HG02852 (cell line): ENCODE measurements around the gene OBSCN.

ENCODE experiments used
- ATAC-seq: cut with Tn5 transposase; IDR thresholded peaks from one replicate; pipeline ENCODE4 v1.9.1; 2021; ENCODE audit warnings: mild to moderate bottlenecking, moderate library complexity; ENCODE audit not compliant: unreplicated experiment

OBSCN gene

DNA sequence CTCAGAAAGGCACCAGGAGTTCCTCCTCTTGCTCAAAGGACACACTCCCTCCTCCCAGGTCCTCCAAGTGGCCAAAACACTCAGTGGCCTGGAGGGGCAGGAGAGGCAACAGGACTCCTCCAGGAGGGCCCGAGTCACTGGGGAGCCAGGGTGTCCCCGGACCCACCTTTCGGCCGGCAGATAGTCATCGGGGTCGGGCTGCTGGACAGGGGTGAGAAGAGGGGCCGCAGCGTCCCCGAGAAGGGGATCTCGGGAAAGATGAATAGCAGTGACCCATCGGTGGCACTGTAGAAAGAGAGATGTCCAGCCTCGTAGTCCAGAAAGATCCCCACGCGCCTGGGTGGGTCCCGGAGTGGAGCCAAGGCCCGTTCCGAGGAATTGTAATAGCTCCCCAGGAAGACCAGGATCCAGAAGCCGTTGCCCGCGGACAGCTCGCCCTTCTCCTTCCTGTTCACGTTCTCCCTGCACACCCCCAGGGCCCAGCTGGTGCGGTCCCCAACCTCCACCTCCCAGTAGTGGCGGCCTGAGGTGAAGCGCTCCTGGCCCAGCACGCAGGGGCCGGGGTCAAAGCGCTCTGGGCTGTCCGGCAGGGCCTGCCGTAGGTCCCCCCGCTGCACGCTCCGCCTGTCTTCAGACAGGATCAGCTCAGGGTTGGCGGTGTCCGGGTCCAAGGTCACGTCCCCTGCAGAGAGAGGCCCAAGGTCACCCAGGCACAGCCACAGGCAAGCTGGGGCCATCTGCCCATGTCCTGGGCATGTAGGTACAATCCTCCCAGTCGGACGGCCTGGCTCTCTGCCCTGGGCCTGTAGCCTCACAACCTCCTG, 186.9 kb downstream of the OBSCN start:
- ATAC-seq = no peak

DNA sequence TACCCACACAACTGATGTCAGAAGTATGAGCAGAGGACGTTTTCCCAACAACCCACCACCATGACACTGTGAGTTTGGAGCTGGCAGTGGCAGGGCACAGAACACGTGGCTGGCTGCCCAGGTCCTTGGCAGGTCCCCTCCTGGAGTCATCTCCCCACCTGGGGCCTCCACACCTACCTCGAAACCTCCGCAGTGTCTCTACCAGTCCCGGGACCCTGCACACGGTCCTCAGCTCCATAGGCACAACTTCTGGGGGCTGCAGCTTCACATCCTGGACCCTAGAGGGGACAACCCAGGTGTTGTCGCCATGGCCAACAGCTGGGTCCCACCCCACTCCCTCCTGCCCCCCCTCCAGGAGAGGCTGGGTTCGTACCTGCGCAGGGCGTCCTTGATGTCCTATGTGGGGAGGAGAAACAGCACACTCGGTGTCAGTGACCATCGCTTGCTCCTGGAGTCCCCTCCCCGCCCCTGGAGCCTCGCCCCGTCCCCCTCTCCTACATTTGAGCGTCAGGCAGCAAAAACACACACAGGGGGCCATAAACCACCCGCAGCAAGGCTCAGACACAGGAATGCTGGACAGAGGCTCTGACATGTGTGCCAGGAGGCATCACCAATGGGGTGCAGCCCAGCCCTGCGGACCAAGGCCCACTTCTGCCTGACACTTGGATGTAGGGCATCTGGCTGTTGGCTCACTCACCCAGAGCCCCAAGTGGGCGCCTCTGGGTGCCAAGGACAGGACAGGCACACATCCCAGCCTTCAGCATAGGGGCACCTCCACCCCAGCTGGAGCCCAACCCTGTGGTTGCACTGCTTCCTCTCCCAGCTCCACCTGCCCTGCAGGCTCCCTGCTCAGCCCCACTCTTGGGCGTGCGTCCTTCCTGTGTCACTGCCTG, 189.2 kb downstream of the OBSCN start:
- ATAC-seq = no peak

- ATAC-seq = no peak
Observed at GRCh38 chr1:228397966-228398365, 190.1 kb downstream of the OBSCN start.

DNA sequence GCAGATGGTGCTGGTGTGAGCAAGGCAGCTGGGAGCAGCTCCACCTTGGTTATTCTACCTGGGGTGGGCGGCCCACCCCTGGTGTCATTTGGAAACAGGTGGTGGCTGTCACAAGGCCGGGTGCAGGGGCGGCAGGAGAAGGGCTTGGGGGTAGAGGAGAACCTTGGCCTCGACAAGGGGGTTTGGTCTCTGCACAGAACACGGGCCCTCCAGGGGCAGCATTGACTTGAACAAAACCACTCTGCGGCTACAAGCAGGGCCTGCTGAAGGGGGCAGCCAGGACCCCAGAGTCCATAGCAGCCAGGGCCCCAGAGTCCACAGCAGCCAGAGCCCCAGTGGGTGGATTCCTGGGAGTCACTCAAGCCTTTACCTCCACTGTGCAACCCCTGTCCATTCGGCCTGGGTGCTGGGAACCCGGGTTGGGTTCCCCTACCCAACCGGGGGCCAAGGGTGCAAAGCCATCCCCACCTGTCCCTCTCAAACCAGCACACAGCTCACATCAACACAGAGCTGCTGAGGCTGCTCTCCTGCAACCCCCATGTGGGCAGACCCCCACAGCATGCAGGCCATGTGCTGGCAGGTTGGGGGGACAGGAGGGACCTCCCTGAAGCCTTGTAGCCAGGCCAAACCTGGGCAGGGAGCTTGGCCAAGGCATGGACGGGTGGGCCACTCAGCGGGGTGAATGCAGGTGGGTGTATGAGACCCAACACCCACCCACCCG, 191.1 kb downstream of the OBSCN start:
- ATAC-seq = no peak

DNA sequence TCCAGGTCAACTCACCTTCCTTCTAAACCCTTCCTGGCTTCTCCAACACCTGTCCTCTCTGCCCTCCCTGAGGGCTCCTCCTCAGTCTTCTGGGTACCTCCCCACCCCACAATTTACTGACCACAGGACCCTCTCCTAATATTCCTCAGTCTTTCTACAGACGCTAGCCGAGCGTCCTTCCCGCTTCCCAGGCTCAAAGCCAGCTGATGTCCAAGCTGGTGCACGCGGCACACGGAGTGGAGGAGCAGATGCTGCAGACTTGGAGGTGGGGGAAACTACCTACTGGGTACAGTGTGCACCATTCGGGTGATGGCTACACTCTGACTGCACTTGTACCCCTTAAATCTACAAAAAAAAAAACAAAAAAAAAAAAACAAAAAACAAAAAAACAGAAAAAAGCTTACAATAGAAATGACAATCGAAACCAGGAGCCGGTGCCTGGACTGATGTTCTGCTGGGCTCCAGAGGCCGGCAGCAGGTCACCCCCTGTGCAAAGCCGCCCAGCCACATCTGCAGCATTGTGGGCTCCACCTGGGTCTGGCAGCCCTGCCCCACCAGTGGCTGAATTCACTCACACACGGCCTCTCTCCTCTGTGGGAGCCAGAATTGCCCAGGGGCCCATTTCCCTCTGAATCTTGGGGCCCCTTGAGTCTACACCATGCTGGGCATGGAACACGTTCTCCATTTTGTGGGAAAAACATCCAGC, 191.8 kb downstream of the OBSCN start:
- ATAC-seq = no peak

GRCh38 chr1:228400237-228400651, 192.4 kb downstream of the OBSCN start:
- no peak for ATAC-seq

DNA sequence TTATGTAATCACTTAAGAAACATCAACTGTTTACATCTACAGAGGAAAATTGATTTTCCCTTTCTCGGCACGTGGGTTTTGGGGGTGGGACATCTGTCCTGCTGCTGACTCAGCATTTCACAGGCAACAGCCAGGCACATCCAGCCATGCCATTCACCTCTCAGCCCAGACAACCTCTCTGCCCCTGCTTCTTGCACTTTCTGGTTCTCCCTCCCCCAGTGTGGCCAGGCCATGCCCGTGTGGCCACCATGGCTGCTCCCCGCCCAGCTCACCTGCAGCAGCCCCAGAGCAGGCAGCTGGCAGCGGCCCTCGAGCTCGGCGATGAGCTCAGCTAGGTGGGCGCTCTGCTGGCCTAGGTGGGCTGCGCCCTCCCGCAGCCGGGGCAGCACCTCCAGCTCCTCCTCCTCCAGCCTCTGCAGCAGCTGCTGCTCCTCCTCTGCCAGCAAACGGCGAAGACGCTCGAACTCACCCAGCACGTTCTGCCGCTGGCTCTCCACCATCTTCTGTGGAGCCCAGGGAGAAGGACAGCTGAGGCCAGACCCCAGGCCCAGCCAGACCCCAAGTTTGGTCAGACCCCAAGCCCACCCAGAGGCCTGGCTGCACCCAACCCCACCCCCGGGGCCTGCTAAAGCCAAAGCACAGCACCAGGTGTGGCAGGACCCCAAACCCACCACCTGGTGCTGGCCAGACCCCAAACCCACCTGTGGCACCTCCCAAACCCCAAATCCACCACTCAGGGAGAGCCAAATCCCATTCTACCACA, 193.0 kb downstream of the OBSCN start:
- no peak for ATAC-seq

DNA sequence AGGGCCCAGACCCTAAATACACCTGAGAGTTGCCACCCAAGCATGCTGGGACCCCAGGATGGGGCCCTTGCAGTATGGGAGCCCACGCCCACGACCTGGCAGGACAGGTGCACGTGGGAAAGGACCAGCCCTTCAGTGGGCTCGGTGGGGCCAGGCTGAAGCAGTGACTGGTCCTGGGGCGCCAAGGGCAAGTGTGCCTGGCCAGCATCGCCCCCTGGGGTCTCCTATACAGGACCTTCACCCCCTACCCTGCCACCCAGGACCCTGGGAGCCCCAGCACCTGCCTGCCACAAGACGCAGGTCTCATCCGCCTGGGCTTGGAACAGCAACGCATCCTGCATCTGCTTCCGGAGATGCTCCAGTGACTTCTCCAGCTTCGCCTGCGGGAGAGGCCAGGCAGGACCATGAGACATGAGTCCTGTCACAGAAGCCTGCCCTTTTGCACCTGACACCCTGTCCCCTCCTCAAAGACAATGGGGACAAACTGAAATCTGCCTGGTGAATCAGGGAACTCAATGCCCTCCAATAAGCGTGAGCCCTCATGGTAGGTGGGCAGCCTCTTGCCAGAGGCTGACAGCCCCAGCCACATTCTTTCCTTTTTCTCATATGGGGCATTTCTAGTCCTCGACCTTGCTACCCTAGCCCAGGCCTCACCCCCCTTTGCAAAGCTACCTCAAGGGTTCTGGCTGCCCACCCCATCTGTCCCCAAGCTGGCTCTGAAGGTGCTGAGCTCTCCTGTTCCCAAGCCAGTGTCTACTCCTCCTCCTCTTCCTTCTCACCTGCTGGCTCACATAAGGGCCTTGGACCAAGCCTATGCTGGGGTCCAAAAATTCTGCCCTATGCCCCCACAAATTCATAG, 194.2 kb downstream of the OBSCN start:
- ATAC-seq = no peak

DNA sequence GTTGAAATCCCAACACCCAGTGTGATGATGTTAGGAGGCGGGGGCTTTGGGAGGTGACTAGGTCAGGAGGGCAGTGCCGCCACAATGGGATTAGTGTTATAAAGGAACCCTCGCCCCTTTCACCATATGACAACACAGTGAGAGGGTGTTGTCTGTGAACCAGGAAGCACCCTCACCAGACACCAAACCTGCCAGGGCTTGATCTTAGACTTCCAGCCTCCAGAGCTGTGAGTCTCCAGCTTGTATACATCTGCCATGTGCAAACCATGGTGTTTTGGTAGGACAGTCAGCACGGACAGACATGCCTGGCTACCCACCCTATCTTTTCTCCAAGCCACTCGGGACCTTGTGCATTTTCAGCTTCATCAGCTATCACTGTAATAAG, 194.8 kb downstream of the OBSCN start:
- ATAC-seq = no peak

DNA sequence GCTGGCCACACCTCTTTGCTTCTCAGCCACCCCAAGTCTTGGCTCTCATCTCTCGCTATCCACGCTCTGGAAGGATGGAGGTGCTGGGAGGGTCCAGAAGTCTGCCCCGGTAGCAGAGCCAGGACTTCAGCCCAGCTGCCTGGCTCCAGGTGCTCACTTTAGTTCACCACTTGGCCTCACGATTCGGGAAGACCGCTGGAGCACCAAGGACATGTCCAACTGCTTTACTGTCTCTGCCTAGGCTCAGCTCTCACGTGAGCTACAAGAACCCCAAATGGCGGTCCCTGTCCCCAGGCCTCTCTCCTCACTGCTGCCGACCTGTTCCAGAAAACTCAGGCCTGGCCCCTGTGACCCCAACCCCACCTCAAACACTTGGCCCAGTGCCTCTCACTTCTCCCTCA, 195.4 kb downstream of the OBSCN start:
- no peak for ATAC-seq

DNA sequence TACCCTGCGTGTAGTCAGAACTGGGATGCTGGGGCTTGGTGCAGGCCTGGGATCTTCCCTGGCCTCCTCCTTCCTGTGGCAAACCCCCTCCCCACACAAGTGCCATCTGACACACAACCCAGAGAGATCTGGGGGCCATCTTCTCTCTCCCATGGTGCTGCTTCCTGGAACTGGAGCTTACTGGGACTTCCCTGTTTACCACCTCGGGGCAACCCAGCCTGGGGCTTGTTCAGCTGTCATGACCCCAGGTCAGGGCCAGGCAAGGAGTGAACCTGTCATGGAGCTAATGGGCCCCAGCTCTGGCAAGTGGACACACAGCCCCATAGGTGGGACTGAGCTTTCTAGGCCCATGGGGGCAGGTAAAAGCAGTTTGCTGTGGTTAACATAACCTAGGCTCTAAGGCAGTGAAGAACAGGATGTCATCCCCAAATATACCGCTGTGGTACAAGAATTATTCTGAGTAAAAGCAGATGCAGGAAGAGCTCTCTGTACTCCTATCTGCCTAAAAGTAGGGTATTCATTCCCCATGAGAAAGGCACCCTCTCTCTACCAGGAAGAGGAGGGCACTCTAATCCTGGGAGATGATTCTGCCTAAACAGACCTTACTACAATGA, 196.4 kb downstream of the OBSCN start:
- no peak for ATAC-seq

GRCh38 chr1:228405200-228405978, 197.5 kb downstream of the OBSCN start:
- ATAC-seq = no peak

DNA sequence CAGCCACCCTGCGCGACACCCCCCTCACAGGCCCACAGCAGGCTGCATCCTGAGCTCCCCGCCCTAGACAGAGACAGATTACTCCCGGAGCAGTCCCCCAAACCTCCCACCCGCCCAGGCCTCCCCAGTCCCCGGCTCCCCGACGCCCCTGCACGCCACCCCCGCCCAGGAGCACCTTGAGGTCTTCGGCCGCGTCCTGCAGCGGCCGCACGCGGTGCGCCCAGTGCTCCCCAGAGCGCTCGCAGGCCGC, 198.1 kb downstream of the OBSCN start:
- ATAC-seq = peak; percentile 26

- no peak for ATAC-seq
Observed at GRCh38 chr1:228407106-228408040, 199.5 kb downstream of the OBSCN start.

DNA sequence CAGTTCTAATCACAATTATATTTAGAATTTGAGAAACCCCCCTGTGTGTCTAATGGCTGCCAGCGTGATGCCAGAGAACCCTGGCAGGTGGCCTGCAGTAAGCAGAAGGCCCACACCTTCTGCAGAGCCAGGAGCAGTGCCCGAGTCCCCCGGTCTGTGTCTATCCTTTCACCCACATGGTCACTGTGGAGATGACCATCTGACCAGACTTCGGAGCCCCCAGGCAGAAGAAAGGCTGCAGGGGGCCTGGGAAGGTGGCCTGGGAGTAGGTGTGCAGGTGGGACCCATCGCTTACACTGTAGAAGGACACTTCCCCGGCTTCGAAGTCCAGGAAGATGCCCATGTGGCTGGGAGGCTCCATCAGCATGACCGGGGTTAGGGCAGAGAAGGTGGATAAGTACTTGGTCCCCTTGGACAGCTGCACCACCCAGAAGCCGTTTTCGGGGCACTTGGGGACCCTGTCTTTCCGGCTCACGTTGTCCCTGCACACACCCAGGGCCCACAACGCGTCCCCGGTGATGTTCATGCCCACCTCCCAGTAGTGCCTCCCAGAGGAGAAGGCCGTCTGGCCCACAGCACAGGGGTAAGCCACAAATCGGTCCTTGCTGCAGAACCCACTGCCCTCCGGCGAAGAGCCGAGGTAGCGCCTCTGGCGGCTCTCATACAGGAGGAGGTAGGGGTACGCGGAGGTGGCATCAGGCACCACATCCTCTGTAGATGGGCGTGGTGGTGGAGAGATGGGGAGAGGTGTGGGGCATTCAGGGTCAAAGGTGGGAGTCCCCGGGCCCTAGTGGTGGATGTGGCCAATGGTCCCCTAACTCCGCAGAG, 200.4 kb downstream of the OBSCN start:
- ATAC-seq = no peak
